HG03103 (cell line): Measurements from ENCODE around the gene TRMT112.

Experiments used
- ATAC-seq: cut with Tn5 transposase; IDR thresholded peaks from one replicate; pipeline ENCODE4 v1.9.1; 2021; ENCODE audit warnings: low read depth; ENCODE audit not compliant: unreplicated experiment

TRMT112 gene

GRCh38 chr11:64352099-64352994 is 35.0 kb upstream of the TRMT112 start:
- ATAC-seq = no peak

- ATAC-seq = no peak
Observed at GRCh38 chr11:64351136-64351631, 33.8 kb upstream of the TRMT112 start.

GRCh38 chr11:64349404-64349803 is 32.0 kb upstream of the TRMT112 start:
- ATAC-seq = no peak

GRCh38 chr11:64349025-64349387 is 31.6 kb upstream of the TRMT112 start:
- ATAC-seq = no peak

- no peak for ATAC-seq
Observed at GRCh38 chr11:64348383-64349024, 31.1 kb upstream of the TRMT112 start.

GRCh38 chr11:64347193-64347867 is 30.0 kb upstream of the TRMT112 start:
- no peak for ATAC-seq

- no peak for ATAC-seq
Observed at GRCh38 chr11:64344787-64345186, 27.4 kb upstream of the TRMT112 start.

- no peak for ATAC-seq
Observed at GRCh38 chr11:64343767-64344559, 26.6 kb upstream of the TRMT112 start.

GRCh38 chr11:64342869-64343745 is 25.7 kb upstream of the TRMT112 start:
- ATAC-seq = no peak

GRCh38 chr11:64341851-64342791 is 24.8 kb upstream of the TRMT112 start:
- ATAC-seq = no peak

GRCh38 chr11:64341429-64341828 is 24.1 kb upstream of the TRMT112 start:
- no peak for ATAC-seq

- ATAC-seq = no peak
Observed at GRCh38 chr11:64340671-64341335, 23.4 kb upstream of the TRMT112 start.

- ATAC-seq = no peak
Observed at GRCh38 chr11:64339754-64340408, 22.5 kb upstream of the TRMT112 start, which contains the start of gene CCDC88B. CCDC88B (plus strand) TSS chr11:64340204; CDS start chr11:64340267, 63 bp downstream.

GRCh38 chr11:64339286-64339685 is 21.9 kb upstream of the TRMT112 start:
- ATAC-seq = no peak

GRCh38 chr11:64338716-64339115 is 21.4 kb upstream of the TRMT112 start:
- no peak for ATAC-seq

GRCh38 chr11:64337538-64338249 is 20.3 kb upstream of the TRMT112 start:
- ATAC-seq = no peak
